Superior temporal gyrus (tissue), 1 donor: ENCODE measurements around the gene NINJ1.

ENCODE experiments used
- DNase-seq: peaks from one replicate; pipeline ENCODE4 v3.0.0-alpha.2; 2016; ENCODE audit errors: extremely low spot score

The NINJ1 gene

DNA sequence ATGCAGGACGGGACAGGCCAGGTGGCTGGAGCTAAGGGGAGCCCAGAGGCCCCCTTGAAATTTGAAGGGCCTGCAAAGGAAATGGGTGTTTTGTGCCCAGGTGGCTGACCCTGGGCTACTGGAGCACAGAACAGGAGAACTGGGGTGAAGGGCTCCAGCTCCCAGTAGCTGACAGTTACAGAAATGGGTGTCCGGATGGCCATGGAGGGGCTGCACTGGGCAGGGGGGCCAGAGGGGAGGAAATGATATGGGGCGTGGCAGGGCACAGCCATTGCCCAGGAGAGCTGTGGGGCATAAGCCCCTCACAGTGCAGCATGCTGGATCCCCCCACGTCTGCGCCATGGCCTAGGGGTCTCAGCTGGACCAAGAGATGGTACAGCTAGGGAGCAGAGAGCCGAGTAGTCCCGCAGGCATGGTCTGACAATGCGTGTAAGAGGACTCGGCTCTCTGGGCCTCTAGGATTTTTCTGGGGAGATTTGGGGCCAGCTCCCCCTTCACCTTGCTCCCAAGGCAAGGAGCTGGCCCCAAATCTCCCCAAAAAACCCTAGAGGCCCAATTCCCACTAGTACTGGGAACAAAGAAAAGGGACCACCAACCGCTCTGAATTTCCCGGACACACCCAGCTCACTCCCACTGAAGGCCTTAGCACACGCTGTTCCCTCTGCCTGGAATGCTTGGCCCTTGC is 45.9 kb downstream of the NINJ1 start:
- DNase-seq: no peak

DNA sequence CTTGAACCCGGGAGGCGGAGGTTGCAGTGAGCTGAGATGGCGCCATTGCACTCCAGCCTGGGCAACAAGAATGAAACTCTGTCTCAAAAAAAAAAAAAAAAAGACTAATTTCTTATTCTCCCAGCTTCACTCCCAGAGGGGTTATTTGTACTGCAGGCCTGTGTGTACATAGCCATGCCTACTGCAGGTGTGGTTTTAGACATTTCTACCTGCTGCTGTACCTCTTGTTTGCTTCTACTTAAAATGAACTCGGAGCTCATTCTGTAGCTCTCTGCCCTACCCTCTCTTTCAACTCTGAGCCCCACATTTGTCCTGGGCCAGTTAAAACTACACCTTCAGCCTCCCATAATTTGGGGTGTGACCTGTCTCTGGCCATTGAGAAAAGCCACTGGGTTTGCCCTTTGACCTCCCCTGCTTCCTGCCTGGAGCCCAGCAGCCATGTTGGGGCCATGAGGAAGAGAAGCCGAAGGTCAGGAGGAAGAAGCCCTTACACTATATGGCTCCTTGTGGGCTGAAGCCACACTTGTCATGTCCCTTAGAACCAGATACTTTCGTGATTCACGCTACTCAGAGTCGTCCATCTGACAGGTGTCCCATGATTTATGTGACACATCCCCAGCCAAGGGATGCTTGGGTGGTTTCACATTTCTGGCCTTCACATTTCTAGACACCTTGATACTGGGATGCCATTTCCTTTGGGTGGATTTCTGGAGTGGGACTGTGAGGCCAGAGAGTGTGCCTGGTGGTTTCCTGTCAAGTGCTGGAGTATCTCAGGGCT is 47.4 kb downstream of the NINJ1 start:
- no peak for DNase-seq

DNA sequence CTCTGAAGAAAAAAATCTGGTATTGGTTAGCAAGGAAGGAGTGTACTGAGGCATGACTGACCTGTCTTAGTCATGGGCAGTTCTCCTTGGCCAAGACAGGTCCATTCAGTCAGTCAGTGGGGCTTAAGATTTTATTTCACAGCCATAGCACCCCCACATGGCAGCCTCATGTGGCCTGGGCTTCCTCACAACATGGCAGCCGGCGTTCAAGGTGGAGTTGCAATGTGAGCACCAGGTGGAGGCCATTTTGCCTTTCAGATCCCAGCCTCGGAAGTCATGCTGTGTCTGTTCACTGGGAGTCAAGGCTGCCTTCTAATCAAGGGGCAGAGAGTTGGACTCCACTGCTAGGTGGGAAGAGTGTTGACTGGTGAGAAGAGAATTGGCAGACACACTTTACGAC is 48.4 kb downstream of the NINJ1 start:
- DNase-seq: no peak

DNA sequence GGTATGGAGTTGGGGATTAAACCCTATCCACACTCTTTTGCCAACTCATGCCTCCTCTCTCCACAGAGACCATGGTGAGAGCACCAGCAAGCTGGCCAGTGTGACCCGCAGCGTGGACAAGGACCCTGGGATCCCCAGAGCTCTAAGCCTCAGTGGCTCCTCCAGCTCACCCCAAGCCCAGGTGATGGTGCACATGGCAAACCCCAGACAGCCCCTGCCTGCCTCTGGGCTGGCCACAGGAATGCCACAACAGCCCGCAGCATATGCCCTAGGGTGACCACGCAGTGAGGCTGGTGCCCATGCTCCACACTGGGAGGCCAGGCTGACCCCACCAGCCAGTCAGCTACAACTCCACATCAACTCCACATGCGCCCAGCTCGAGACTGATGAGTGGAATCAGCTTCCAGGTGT is 49.6 kb downstream of the NINJ1 start:
- DNase-seq: no peak

DNA sequence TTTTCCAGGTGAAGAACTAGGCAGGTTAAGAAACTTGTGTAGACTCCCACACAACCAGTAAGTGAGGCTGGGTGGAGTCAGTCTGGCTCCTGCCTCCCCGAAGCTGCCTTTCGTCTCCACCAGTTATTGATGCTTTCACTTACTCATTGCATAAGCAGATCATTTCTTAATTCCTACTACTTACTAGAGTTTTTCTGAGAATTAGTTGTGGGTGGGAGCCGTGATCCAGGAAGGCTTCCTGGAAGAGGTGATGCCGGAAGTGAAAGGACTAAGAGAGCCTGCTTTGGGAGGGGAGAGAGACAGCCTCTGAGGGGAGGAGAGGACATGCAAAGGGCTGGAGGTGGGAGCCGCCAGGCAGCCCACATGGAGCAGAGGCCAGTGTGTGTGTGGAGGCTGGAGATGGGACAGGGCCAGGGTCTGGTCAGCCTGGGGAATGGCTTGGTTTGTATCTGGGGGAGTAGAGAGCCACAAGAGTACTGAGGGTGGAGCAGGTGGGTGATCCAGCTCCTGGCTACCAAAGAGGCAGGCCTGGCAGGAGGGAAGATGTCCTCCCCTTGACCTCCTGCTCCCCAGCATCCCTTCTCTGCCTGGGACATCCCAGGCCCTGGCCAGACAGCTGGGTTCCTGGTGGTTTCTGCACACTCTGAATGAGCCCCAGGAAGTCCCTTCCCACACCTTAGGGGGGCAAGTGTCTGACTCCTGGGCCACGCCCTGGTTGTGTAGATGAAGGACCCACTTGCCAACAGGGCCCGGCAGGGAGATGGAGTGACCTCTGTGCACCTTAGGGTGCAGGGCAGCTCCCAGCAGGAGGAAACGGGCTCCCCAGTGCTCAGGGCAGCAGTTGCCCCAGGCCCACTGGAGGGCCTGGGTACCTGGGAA is 50.2 kb downstream of the NINJ1 start:
- DNase-seq: no peak

DNA sequence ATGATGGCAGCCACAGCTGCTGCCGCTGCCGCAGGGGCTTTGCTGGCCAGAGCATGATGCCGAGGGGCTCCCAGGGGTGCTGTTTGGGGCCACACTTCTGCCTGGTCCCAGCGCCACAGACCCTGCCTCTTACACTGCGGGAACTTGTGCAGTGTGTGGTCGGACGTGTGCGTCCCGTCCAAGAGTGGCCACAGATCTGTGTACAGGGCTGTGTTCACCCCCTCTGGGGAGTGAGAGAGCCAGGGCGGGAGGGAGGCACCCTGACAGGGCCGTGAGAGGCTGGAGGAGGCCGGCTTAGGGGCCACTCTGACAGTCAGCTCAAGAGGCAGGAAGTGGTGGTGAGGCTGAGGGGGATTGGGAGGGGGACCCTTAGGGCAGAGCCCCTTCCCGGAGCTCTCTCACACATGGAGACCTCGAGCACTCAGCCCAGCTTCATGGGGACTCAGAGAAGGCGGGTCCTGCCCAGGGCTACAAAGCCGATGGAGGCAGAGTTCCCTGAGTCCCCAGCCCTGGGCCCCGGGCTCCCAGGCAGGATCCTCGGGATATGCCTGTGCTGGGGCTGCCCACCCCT is 51.1 kb downstream of the NINJ1 start:
- DNase-seq: no peak

DNA sequence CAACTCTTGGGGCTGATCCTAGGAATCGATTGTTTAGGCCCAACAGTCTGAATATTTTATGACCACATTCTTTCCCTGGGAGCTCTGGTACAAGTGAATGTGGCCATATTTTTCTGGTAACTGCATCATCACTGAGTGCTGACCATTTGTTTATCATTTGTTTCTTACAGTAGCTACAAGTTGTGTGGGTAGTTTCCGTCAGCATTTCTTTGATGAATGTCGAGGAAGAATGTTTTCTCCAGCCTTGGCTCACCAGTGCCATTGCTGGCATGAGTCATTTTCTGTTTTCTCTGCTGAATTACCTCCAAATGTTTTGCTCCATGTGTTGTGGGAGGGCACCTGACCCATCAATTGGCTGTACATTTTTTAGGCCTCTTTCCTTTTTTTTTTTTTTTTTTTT is 52.1 kb downstream of the NINJ1 start:
- no peak for DNase-seq

DNA sequence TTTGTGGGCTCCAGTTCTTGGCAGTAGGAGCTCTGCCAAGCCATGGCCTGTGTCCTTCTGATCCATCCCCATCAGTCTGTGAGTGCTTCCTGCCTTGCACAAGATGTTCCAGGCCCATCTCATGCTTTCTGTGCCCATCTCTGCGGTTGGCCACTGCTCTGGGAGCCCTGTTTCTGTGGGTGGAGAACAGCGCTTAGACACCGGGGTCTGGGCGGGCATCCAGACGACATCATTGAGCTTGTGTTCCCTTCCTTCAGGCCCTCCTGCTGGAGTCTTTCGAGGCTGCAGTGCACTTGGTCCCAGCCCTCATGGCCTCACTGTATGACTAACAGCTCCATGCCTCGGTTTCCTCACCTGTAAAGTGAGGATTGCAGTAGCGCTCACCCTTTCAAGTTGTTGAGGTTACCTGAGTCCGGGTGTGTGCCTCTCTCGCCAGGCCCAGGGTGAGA is 52.9 kb downstream of the NINJ1 start:
- DNase-seq: no peak

DNA sequence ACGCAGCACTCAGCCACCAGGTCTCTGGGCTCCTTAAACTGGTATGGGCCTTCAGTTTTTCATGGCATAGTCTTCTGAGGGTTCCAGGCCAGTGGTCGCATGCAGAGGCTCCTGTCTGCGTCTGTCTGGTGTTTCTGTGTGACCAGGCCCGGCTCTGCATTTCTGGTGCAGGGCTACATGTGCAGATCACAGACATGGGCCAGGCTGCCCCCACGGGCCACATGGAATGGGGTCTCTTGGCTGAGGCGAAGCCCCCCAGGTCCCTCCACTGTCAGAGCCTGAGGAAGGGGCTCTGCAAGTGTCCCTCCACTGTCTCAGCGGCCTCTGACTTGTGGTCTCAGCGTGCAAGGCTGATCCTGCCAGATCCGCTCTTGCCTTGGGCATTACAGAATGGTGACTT is 53.6 kb downstream of the NINJ1 start:
- no peak for DNase-seq

DNA sequence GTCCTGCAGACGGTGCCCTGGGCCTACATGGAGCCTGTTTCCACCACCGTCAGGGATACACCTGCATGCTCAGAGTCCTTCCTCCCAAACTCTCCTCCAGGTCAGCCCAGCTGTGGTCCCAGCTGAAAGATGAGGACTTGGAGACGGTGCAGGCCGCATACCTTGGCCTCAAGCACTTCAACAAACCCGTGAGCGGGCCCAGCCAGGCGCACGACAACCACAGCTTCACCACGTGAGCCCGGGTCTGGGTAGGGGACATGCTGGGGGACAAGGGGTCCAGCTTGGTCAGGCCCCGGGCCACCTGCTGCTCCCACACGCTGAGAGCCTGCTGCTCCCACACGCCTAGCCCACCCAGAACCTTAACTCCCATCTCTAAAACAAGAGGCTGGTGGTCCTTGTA is 54.7 kb downstream of the NINJ1 start:
- no peak for DNase-seq

DNA sequence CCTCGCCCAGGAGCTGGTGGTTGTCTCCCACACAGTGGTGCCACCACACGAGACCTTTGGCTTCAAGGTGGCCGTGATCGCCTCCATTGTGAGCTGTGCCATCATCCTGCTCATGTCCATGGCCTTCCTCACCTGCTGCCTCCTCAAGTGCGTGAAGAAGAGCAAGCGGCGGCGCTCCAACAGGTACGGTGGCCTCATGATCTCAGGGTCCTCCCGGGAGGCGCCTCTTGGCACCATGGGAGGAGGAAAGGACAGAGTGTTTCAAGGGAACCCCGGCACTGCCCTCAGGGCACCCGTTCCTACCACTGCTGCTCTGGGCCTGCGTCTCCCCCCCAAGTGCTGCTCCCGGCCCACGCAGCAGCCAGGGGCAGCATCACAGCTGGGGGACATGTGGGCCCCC is 56.2 kb downstream of the NINJ1 start:
- DNase-seq: no peak

DNA sequence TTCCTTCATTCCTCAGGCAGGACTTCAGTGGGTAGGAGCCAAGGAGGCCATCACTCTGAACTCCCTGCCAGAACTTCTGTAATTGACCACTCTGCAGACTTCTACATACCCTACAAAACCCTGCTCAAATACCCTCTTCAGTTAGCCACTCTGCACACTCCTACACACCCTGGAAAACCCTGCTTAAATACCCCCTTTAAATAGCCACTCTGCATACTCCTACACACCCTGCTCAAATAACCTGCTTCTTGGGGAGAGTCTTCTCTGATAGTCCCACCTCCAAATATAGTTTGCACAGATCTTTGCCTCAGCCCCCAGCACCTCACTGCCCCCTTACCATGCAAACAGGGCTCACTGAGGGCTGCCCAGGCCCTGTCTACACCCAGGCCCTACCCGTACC is 56.7 kb downstream of the NINJ1 start:
- DNase-seq: no peak

DNA sequence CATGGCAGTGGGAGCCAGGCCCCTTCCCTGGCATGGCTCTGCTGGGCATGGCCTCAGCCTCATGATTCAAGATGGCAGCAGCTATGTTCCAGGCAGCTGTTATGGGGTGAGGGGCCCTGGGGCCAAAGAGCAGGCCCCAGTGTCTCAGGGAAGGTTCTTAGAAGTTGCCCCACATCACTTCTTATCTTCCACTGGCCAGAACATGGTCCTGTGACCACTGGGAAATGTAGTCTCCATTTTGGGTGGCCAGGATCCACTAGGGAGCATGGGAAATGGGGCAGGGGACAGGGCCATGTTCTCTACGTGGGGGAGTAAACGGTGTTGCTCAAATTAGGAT is 57.3 kb downstream of the NINJ1 start:
- DNase-seq: no peak

DNA sequence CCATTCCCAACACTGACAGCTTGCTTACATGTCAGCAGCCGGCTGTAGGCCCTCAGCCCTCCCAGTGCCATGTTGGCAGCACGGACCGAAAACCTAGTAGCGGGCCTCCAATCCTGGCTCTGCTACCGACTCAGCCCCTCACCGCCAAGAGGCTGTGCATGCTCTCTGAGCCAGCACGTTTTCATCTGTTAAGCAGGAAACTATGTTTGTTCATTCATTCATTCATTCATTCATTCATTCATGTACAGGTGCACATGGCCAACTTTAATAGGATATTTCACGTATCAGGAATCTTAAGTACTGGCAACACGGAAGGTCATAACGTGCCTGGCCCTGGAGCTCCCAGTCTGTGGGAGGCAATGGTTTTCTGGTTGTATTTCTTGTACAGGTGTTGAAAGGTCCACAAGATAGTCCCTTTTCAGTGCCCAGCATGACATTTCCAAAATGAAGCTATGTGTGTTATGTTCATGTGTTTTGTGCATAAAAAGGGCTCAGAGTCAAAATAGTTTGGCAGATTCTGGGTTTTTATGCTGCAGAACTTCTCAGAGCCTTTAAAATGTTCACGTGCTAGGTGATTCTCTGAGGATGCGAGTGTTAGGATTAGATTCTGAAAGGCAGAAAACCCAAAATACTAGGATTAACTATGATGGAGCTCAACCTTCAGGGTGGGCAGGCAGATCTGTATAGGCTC is 57.8 kb downstream of the NINJ1 start:
- DNase-seq: no peak

DNA sequence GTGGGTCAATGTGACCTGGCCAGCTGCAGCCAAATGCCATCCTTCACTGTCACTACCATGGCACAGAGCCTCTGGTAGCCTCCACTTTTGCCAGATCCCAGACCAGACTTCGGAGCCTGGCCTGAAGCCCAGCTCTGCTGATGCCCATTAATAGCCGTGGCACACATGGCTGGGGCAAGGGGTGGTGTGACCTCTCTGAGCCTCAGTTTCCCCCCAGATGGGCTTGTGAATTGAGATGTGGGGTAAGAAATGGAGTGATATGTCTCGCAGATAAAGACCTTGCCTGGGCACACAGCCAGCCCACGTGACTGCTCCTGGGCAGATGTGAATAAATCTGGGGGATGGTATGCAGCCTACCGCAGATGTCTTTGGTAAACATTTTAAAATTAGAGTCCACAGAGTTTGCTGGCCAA is 61.7 kb downstream of the NINJ1 start:
- no peak for DNase-seq
